Gastrocnemius medialis (tissue), 4 donors: ENCODE data around the gene SRSF4.

Source experiments
- CTCF ChIP-seq, 5 experiments: fragments of 450-650 bp in 3 of 5; fragments of 200-600 bp in 2 of 5; sonication (generic) in 2 of 5; IDR thresholded peaks in 4 of 5; conservative IDR thresholded peaks in 1 of 5; 1 replicate in 4 of 5; 2 replicates in 1 of 5; pipeline ENCODE4 v1.5.1; 2016 to 2019; ENCODE audit warnings: antibody characterized with exemption in 5 of 5, mild to moderate bottlenecking in 3 of 5, moderate library complexity in 3 of 5
- POLR2A ChIP-seq, 2 donors: fragments of 450-650 bp; IDR thresholded peaks; one replicate each; pipeline ENCODE4 v1.6.1; 2017; ENCODE audit warnings: antibody characterized with exemption in 2 of 2, mild to moderate bottlenecking in 2 of 2, moderate library complexity in 2 of 2

- no peak for TF ChIP-seq CTCF (IDR thresholded peaks at IDR 0.05 in 4 of 5, conservative IDR thresholded peaks at IDR 0.05 in 1 of 5)
- no peak for TF ChIP-seq POLR2A (IDR thresholded peaks at IDR 0.05)
These were observed 36.5 kb upstream of the SRSF4 start for GRCh38 chr1:29218223-29218622.
